OCI-M2 (cell line): ENCODE results near the gene LYPD6B.

ENCODE experiments used
- DNase-seq: peaks from one replicate; lab custom pipeline; 2025; ENCODE audit not compliant: unreplicated experiment; lab: John Stamatoyannopoulos, UW

Gene LYPD6B

GRCh38 chr2:149261692-149262091, 223.2 kb downstream of the LYPD6B start:
- no peak for DNase-seq
